ENCODE results near the gene EGFR.

EGFR gene

GRCh38 chr7:55085511-55086412 is 66.9 kb downstream of the EGFR start:
- no peak for DNase-seq

GRCh38 chr7:55086413-55087201 is 67.8 kb downstream of the EGFR start:
- no peak for DNase-seq

GRCh38 chr7:55087521-55087961 is 68.7 kb downstream of the EGFR start:
- no peak for DNase-seq

- no peak for DNase-seq
Measured at GRCh38 chr7:55088107-55088506, 69.3 kb downstream of the EGFR start.

- no peak for DNase-seq
Measured at GRCh38 chr7:55088620-55089019, 69.8 kb downstream of the EGFR start.

GRCh38 chr7:55092186-55092974 is 73.6 kb downstream of the EGFR start:
- no peak for DNase-seq

GRCh38 chr7:55092975-55093373 is 74.2 kb downstream of the EGFR start:
- DNase-seq = no peak

GRCh38 chr7:55093674-55094073 is 74.9 kb downstream of the EGFR start:
- no peak for DNase-seq

- DNase-seq = no peak
Measured at GRCh38 chr7:55094092-55094690, 75.4 kb downstream of the EGFR start.

GRCh38 chr7:55095672-55096071 is 76.9 kb downstream of the EGFR start:
- DNase-seq = no peak

GRCh38 chr7:55096323-55096722 is 77.5 kb downstream of the EGFR start:
- no peak for DNase-seq

- DNase-seq = no peak
Measured at GRCh38 chr7:55097100-55097499, 78.3 kb downstream of the EGFR start.

- no peak for DNase-seq
Measured at GRCh38 chr7:55099066-55099820, 80.4 kb downstream of the EGFR start.

- no peak for DNase-seq
Measured at GRCh38 chr7:55099821-55100543, 81.2 kb downstream of the EGFR start.

GRCh38 chr7:55100544-55101327 is 81.9 kb downstream of the EGFR start:
- DNase-seq = no peak

GRCh38 chr7:55101359-55101758 is 82.5 kb downstream of the EGFR start:
- DNase-seq = no peak

- DNase-seq = no peak
Measured at GRCh38 chr7:55104123-55104522, 85.3 kb downstream of the EGFR start.

- DNase-seq = no peak
Measured at GRCh38 chr7:55104712-55105433, 86.1 kb downstream of the EGFR start.

GRCh38 chr7:55105952-55106351 is 87.1 kb downstream of the EGFR start:
- no peak for DNase-seq

GRCh38 chr7:55107946-55108345 is 89.1 kb downstream of the EGFR start:
- DNase-seq = no peak

All from CD4-positive, alpha-beta T cell treated with Interleukin-17A for 1 hour (primary cell).